Measurements from ENCODE around the gene PAPOLG.

DNA sequence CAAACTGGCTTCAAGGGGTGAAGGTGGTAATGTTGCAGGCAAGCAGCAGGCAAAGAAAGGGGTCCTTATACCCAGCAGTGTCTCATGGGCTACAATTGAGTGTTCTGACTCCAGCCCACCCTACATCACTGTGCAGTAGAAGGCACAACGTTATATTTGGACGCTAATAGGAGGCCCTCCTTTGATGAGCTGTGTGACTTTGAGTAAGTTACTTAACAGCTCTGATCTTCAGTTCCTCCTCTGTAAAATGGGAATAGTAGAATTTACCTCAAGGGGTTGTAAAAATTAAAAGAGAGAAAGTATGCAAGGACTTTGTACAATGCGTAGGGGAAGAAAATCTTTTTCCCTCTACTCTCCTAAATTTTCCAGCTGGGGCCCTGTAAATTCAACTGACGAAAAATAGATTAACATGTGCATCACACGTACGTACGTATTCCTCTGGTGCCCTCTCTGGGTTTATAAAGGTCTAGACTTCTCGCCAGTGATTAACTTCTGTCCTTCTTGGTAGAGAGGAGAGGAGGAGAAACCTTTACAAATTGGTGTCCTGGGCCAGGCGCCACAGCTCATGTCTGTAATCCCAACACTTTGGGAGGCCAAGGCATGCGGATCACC is 67.7 kb downstream of the PAPOLG start:
- TF ChIP-seq EZH2 (IDR thresholded peaks at IDR 0.05) (no peak), POLR2AphosphoS5 (IDR thresholded peaks at IDR 0.05; ENCODE audit: borderline replicate concordance, low read depth, low read length) (no peak)
